ENCODE measurements around the gene CCDC194.

CCDC194 gene

GRCh38 chr19:17393914-17394313, at the start of gene CCDC194:
Gene CCDC194 (minus strand): TSS chr19:17394196. CDS start chr19:17394158, 38 bp downstream.
- DNase-seq (ENCODE audit: low read depth in 2 of 2, low spot score in 1 of 2), result no peak

GRCh38 chr19:17441241-17442021, 47.4 kb upstream of the CCDC194 start:
- no peak for DNase-seq (ENCODE audit: low read depth in 2 of 2, low spot score in 1 of 2)

- no peak for DNase-seq (ENCODE audit: low read depth in 2 of 2, low spot score in 1 of 2)
Measured at GRCh38 chr19:17436874-17437267, 42.9 kb upstream of the CCDC194 start.

GRCh38 chr19:17436094-17436873, 42.3 kb upstream of the CCDC194 start:
- no peak for DNase-seq (ENCODE audit: low read depth in 2 of 2, low spot score in 1 of 2)

GRCh38 chr19:17435218-17435617, 41.2 kb upstream of the CCDC194 start:
- no peak for DNase-seq (ENCODE audit: low read depth in 2 of 2, low spot score in 1 of 2)

GRCh38 chr19:17431417-17431816, 37.4 kb upstream of the CCDC194 start:
- no peak for DNase-seq (ENCODE audit: low read depth in 2 of 2, low spot score in 1 of 2)

- DNase-seq (ENCODE audit: low read depth in 2 of 2, low spot score in 1 of 2), result no peak
Measured at GRCh38 chr19:17429641-17430113, 35.7 kb upstream of the CCDC194 start.

GRCh38 chr19:17424743-17425365, 30.9 kb upstream of the CCDC194 start:
- DNase-seq (ENCODE audit: low read depth in 2 of 2, low spot score in 1 of 2), result no peak

GRCh38 chr19:17423429-17424208, 29.6 kb upstream of the CCDC194 start:
- no peak for DNase-seq (ENCODE audit: low read depth in 2 of 2, low spot score in 1 of 2)

GRCh38 chr19:17421942-17422341, 27.9 kb upstream of the CCDC194 start:
- no peak for DNase-seq (ENCODE audit: low read depth in 2 of 2, low spot score in 1 of 2)

- DNase-seq (ENCODE audit: low read depth in 2 of 2, low spot score in 1 of 2), result no peak
Measured at GRCh38 chr19:17420475-17420924, 26.5 kb upstream of the CCDC194 start.

GRCh38 chr19:17419621-17420474, 25.9 kb upstream of the CCDC194 start, which contains the start of gene MVB12A:
Gene MVB12A (plus strand): TSS chr19:17420047. CDS start chr19:17420136, 89 bp downstream.
- DNase-seq (ENCODE audit: low read depth in 2 of 2, low spot score in 1 of 2), result peak; percentile 84 to 91

- DNase-seq (ENCODE audit: low read depth in 2 of 2, low spot score in 1 of 2), result no peak
Measured at GRCh38 chr19:17419154-17419620, 25.2 kb upstream of the CCDC194 start.

- no peak for DNase-seq (ENCODE audit: low read depth in 2 of 2, low spot score in 1 of 2)
Measured at GRCh38 chr19:17418710-17419109, 24.7 kb upstream of the CCDC194 start.

- DNase-seq (ENCODE audit: low read depth in 2 of 2, low spot score in 1 of 2), result no peak
Measured at GRCh38 chr19:17415121-17415520, 21.1 kb upstream of the CCDC194 start.

- DNase-seq (ENCODE audit: low read depth in 2 of 2, low spot score in 1 of 2), result no peak
Measured at GRCh38 chr19:17414097-17414496, 20.1 kb upstream of the CCDC194 start.

GRCh38 chr19:17411801-17412200, 17.8 kb upstream of the CCDC194 start:
- no peak for DNase-seq (ENCODE audit: low read depth in 2 of 2, low spot score in 1 of 2)

GRCh38 chr19:17409990-17410389, 16.0 kb upstream of the CCDC194 start:
- no peak for DNase-seq (ENCODE audit: low read depth in 2 of 2, low spot score in 1 of 2)

- DNase-seq (ENCODE audit: low read depth in 2 of 2, low spot score in 1 of 2), result no peak
Measured at GRCh38 chr19:17406887-17407196, 12.8 kb upstream of the CCDC194 start.

Measured in stimulated activated CD8-positive, alpha-beta memory T cell treated with anti-CD3 and anti-CD28 coated beads, Interleukin-4, amount 100 ng/mL, for 1 hour (primary cell).